ENCODE measurements around the gene GPBP1L1. TPM values are rescaled to one million over a fixed set of nuclear protein-coding genes. Genes with fewer than 3 reads are reported as not detected.

GPBP1L1 gene
- total RNA-seq, 1 experiment from 2014 or later = 124 TPM

DNA sequence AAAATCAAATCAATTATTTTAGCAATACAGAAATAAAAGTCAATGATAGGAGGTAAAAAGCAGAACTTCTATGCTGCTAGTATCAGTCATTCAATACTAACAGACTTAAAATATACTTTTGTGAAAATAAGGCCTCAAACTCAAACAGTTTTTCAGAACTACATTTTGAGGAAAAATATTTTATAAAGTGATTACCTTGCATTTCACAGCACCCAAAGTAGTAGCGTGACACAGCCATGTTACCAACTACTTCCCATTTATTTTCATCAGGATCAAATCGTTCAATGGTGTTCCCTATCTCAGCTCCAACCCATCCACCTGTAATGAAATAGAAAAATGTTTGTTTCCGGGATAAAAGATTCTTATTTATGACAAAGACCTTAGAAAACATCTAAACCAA, 30.4 kb upstream of the GPBP1L1 start:
- Histone ChIP-seq H3F3A (ENCODE audit: insufficient read depth, low read depth) (no peaks in the 10 kb centered on the region), H2AFZ (no peak overlapping the region), H4K20me1 (ENCODE audit: insufficient read depth) (peaks cover 5% of the 10 kb centered on the region; the same call in 1 of the 2 replicates), H3K4me1 (replicated peaks; ENCODE audit: insufficient read depth) (no peaks in the 10 kb centered on the region), H3K9me3 (ENCODE audit: insufficient read depth, low read depth) (no peaks in the 10 kb centered on the region), H3K79me2 (ENCODE audit: low read depth) (no peaks in the 10 kb centered on the region), H3K27me3 (ENCODE audit: insufficient read depth, low read depth) (no peaks in the 10 kb centered on the region), H3K4me2 (no peak overlapping the region), H3K36me3 (ENCODE audit: low read depth) (no peaks in the 10 kb centered on the region), H3K9me2 (ENCODE audit: insufficient read depth) (no peaks in the 10 kb centered on the region), H3K27ac (no peak overlapping the region), H3K4me3 (no peak overlapping the region)
- intact Hi-C loops (cut with micrococcal nuclease; ENCODE audit: unreplicated experiment) = no loop called here
- ChIA-PET CTCF (no interaction called here), POLR2A (ENCODE audit: unreplicated experiment) (no interaction called here)
- no peak for TF ChIP-seq EZH2 (IDR thresholded peaks at IDR 0.05; ENCODE audit: low read depth)
- TF ChIP-seq, protein P1, sequence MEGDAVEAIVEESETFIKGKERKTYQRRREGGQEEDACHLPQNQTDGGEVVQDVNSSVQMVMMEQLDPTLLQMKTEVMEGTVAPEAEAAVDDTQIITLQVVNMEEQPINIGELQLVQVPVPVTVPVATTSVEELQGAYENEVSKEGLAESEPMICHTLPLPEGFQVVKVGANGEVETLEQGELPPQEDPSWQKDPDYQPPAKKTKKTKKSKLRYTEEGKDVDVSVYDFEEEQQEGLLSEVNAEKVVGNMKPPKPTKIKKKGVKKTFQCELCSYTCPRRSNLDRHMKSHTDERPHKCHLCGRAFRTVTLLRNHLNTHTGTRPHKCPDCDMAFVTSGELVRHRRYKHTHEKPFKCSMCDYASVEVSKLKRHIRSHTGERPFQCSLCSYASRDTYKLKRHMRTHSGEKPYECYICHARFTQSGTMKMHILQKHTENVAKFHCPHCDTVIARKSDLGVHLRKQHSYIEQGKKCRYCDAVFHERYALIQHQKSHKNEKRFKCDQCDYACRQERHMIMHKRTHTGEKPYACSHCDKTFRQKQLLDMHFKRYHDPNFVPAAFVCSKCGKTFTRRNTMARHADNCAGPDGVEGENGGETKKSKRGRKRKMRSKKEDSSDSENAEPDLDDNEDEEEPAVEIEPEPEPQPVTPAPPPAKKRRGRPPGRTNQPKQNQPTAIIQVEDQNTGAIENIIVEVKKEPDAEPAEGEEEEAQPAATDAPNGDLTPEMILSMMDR (conservative IDR thresholded peaks at IDR 0.05) = no peak
- no peak for DNase-seq
- no TSS peak for BruUV-seq (replicated peaks)

DNA sequence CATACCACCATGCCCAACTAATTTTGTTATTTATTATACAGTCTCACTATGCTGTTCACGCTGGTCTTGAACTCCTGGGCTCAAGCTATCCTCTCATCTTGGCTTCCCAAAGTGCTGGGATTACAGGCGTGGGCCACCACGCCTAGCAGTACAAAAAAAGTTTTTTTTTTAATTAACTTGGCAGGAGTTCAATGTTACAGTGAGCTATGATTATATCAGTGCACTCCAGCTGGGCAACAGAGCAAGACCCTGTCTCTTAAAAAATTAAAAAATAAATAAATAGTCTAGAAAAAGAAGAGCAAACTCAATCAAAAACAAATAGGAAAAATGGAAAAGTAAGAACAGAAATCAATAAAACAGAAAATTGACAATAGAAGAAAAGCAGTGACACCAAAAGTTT, 27.4 kb upstream of the GPBP1L1 start:
- no peak overlapping the region for H3K4me2 ChIP-seq
- H3K4me1 ChIP-seq (replicated peaks; ENCODE audit: insufficient read depth) = no peaks in the 10 kb centered on the region
- H4K20me1 ChIP-seq (ENCODE audit: insufficient read depth) = no peaks in the 10 kb centered on the region
- intact Hi-C loops (cut with micrococcal nuclease; ENCODE audit: unreplicated experiment) = no loop called here
- no peaks in the 10 kb centered on the region for H3K79me2 ChIP-seq (ENCODE audit: low read depth)
- H3K4me3 ChIP-seq = no peak overlapping the region
- POLR2A ChIA-PET (ENCODE audit: unreplicated experiment) = no interaction called here
- no peaks in the 10 kb centered on the region for H3K27me3 ChIP-seq (ENCODE audit: insufficient read depth, low read depth)
- no peaks in the 10 kb centered on the region for H3K9me3 ChIP-seq (ENCODE audit: insufficient read depth, low read depth)
- DNase-seq = no peak
- H3F3A ChIP-seq (ENCODE audit: insufficient read depth, low read depth) = no peaks in the 10 kb centered on the region
- H3K27ac ChIP-seq = no peak overlapping the region
- no peaks in the 10 kb centered on the region for H3K9me2 ChIP-seq (ENCODE audit: insufficient read depth)
- no peaks in the 10 kb centered on the region for H3K36me3 ChIP-seq (ENCODE audit: low read depth)
- no TSS peak for BruUV-seq (replicated peaks)
- CTCF ChIA-PET = interaction anchor here (0.6 kb wide), 1 partner anchor 708 kb away, joined by 5 read pairs; no protein-coding TSS in a partner anchor
- no peak overlapping the region for H2AFZ ChIP-seq
- TF ChIP-seq, protein P1 (conservative IDR thresholded peaks at IDR 0.05) = no peak
- no peak for TF ChIP-seq EZH2 (IDR thresholded peaks at IDR 0.05; ENCODE audit: low read depth)

DNA sequence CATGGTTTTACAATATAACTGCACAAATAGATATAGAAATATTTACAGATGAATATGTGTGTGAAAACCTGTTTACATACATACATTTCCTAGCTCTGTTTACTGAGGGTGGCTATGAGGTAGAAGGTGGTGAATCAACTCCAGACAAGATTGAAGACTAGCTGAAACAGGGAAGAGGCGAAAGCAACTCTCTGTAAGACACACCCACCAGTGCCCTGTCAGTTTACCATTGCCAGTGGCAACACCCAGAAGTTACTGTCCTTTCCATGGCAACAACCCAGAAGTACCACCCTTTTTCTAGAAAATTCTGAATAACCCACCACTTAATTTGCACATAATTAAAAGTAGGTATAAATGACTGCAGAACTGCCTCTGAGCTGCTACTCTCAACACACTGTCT, 18.3 kb upstream of the GPBP1L1 start:
- Histone ChIP-seq H2AFZ (no peak overlapping the region), H3K9me3 (ENCODE audit: insufficient read depth, low read depth) (no peaks in the 10 kb centered on the region), H3K4me3 (no peak overlapping the region), H3K9me2 (ENCODE audit: insufficient read depth) (no peaks in the 10 kb centered on the region), H3K79me2 (ENCODE audit: low read depth) (no peaks in the 10 kb centered on the region), H4K20me1 (ENCODE audit: insufficient read depth) (no peaks in the 10 kb centered on the region), H3K36me3 (ENCODE audit: low read depth) (no peaks in the 10 kb centered on the region), H3F3A (ENCODE audit: insufficient read depth, low read depth) (0 out of 2 replicates have a peak, but pooled peaks cover 6% of the 10 kb centered on the region), H3K4me2 (no peak overlapping the region), H3K27ac (no peak overlapping the region), H3K4me1 (replicated peaks; ENCODE audit: insufficient read depth) (no peaks in the 10 kb centered on the region), H3K27me3 (ENCODE audit: insufficient read depth, low read depth) (no peaks in the 10 kb centered on the region)
- POLR2A ChIA-PET (ENCODE audit: unreplicated experiment) = interaction anchor here (0.6 kb wide), 1 partner anchor 33 kb away, joined by 5 read pairs; no protein-coding TSS in a partner anchor
- CTCF ChIA-PET = no interaction called here
- intact Hi-C loops (cut with micrococcal nuclease; ENCODE audit: unreplicated experiment) = no loop called here
- BruUV-seq (replicated peaks) = no TSS peak
- no peak for DNase-seq
- TF ChIP-seq, protein P1 (conservative IDR thresholded peaks at IDR 0.05) = no peak
- TF ChIP-seq EZH2 (IDR thresholded peaks at IDR 0.05; ENCODE audit: low read depth) = no peak
